NCI-H510A treated with DMSO at 0.1 percent for 48 hours (cell line): ENCODE data around the gene CENPH.
A peak's percentile ranks its signal among the peaks of the same experiment; 100 is the strongest.
"Not testable (repeated sequence)": the region's sequence is repeated elsewhere in the genome, so short reads cannot be mapped to it uniquely, and the experiment has no call there.

Experiments used
- DNase-seq: peaks from one replicate; lab custom pipeline; 2025; lab: John Stamatoyannopoulos, UW

Gene CENPH

GRCh38 chr5:69209602-69210001, 20.2 kb downstream of the CENPH start:
- no peak for DNase-seq

- DNase-seq = no peak
Observed at GRCh38 chr5:69211200-69211599, 21.8 kb downstream of the CENPH start.

- no peak for DNase-seq
Observed at GRCh38 chr5:69212022-69212421, 22.6 kb downstream of the CENPH start.

GRCh38 chr5:69213513-69214215, 24.3 kb downstream of the CENPH start:
- no peak for DNase-seq

- no peak for DNase-seq
Observed at GRCh38 chr5:69217151-69217511, 27.7 kb downstream of the CENPH start.

- peak; percentile 74 for DNase-seq
Observed at GRCh38 chr5:69217548-69218526, 28.5 kb downstream of the CENPH start.

GRCh38 chr5:69219939-69220338, 30.6 kb downstream of the CENPH start:
- DNase-seq = no peak

GRCh38 chr5:69220371-69220770, 31.0 kb downstream of the CENPH start:
- not testable (repeated sequence) for DNase-seq

- DNase-seq = peak; percentile 0
Observed at GRCh38 chr5:69220833-69221232, 31.4 kb downstream of the CENPH start.

- DNase-seq = no peak
Observed at GRCh38 chr5:69224520-69224919, 35.1 kb downstream of the CENPH start.

- no peak for DNase-seq
Observed at GRCh38 chr5:69225860-69226259, 36.5 kb downstream of the CENPH start.

GRCh38 chr5:69230181-69230580, 40.8 kb downstream of the CENPH start:
- no peak for DNase-seq

GRCh38 chr5:69231281-69231680, 41.9 kb downstream of the CENPH start:
- DNase-seq = no peak

GRCh38 chr5:69231851-69232250, 42.5 kb downstream of the CENPH start:
- no peak for DNase-seq

- peak; percentile 59 for DNase-seq
Observed at GRCh38 chr5:69234457-69235268, 45.3 kb downstream of the CENPH start, which contains the start of gene CDK7. CDK7 (plus strand) TSS chr5:69234886; CDS start chr5:69234976, 90 bp downstream.

GRCh38 chr5:69236733-69237132, 47.4 kb downstream of the CENPH start:
- DNase-seq = not testable (repeated sequence)

- DNase-seq = no peak
Observed at GRCh38 chr5:69237877-69238276, 48.5 kb downstream of the CENPH start.

GRCh38 chr5:69238760-69239251, 49.4 kb downstream of the CENPH start:
- no peak for DNase-seq

GRCh38 chr5:69242215-69242927, 53.0 kb downstream of the CENPH start:
- no peak for DNase-seq

GRCh38 chr5:69245031-69245430, 55.6 kb downstream of the CENPH start:
- no peak for DNase-seq

GRCh38 chr5:69248019-69248418, 58.6 kb downstream of the CENPH start:
- DNase-seq = no peak
